ENCODE measurements around the gene FOXJ3. TPM values are rescaled to one million over a fixed set of nuclear protein-coding genes. Genes with fewer than 3 reads are reported as not detected.

The FOXJ3 gene
- total and polyA plus RNA-seq, 8 donors: 6.8 to 25.5 (median 20.2) TPM

DNA sequence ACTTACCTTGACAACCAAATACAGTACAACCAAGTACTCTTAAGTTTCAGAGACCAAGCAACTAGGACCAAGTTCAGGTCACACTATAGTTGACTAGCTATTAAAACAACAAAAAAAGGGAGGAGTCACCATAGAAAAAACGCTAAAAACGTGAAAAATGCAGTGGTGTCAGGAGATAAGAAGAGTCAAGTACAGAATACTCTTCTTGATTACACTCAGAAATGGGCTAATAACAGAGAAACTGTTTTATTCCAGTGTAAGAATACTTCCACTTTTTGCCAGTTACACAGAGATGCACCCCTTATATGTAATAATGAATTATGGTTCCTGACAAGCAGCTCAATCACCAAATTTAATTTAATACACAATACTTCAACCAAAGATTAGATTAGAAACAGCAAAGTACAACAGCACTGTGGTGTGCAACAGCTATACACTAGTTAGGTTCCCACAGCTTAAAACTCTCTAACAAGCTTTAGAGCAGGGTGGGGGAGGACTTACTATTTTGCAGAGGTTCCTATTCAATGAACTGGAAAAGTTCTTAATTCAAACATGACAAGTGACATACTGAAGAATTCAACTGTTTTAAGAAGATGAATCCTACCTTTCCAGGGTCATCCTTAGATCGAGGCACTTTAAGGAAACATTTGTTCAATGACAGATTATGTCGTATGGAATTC lies 70.4 kb downstream of the FOXJ3 start:
- FAIRE-seq: no peak
- Histone ChIP-seq H3K4me1 (peaks cover 4 to 21% (median 21%) of the 10 kb centered on the region in 3 donors), H3K4me3 (no peak overlapping the region), H3K36me3 (no peaks in the 10 kb centered on the region), H3K27me3 (no peaks in the 10 kb centered on the region), H3K27ac (no peak overlapping the region), H3K9me3 (no peaks in the 10 kb centered on the region)
- TF ChIP-seq, protein P1, sequence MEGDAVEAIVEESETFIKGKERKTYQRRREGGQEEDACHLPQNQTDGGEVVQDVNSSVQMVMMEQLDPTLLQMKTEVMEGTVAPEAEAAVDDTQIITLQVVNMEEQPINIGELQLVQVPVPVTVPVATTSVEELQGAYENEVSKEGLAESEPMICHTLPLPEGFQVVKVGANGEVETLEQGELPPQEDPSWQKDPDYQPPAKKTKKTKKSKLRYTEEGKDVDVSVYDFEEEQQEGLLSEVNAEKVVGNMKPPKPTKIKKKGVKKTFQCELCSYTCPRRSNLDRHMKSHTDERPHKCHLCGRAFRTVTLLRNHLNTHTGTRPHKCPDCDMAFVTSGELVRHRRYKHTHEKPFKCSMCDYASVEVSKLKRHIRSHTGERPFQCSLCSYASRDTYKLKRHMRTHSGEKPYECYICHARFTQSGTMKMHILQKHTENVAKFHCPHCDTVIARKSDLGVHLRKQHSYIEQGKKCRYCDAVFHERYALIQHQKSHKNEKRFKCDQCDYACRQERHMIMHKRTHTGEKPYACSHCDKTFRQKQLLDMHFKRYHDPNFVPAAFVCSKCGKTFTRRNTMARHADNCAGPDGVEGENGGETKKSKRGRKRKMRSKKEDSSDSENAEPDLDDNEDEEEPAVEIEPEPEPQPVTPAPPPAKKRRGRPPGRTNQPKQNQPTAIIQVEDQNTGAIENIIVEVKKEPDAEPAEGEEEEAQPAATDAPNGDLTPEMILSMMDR (IDR thresholded peaks at IDR 0.05): no peak
- DNase-seq: no peak
- ATAC-seq: no peak
- intact Hi-C loops (cut with DNase I): no loop called here
- 67 to 71% methylated on average over 4 of the region's 4 CpGs for WGBS, 2 donors

DNA sequence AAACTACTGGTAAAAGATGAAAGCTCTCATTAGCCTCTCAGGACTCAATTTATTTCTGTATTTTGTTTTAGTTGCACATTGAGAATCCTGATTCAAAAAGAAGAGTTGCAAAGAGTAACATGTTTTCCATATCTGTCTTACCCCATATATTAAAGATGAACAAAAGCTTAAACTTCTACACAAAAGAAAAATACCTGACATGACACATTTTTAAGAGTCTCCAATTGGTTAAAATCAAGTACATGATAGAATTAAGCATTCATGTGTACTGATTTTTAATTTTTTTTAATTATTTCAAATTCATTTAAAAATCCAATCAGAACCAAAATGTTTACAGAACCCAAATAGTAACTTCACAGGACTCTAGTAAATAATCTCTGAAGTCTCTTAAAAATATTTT lies 72.0 kb downstream of the FOXJ3 start:
- peaks cover 10 to 35% (median 31%) of the 10 kb centered on the region in 3 donors for H3K4me1 ChIP-seq
- H3K9me3 ChIP-seq: no peaks in the 10 kb centered on the region
- intact Hi-C loops (cut with DNase I): no loop called here
- H3K36me3 ChIP-seq: no peaks in the 10 kb centered on the region
- FAIRE-seq (no peak), ATAC-seq (no peak), DNase-seq (no peak)
- no peak overlapping the region for H3K4me3 ChIP-seq
- TF ChIP-seq, protein P1 (IDR thresholded peaks at IDR 0.05): no peak
- H3K27me3 ChIP-seq: no peaks in the 10 kb centered on the region
- H3K27ac ChIP-seq: no peak overlapping the region

DNA sequence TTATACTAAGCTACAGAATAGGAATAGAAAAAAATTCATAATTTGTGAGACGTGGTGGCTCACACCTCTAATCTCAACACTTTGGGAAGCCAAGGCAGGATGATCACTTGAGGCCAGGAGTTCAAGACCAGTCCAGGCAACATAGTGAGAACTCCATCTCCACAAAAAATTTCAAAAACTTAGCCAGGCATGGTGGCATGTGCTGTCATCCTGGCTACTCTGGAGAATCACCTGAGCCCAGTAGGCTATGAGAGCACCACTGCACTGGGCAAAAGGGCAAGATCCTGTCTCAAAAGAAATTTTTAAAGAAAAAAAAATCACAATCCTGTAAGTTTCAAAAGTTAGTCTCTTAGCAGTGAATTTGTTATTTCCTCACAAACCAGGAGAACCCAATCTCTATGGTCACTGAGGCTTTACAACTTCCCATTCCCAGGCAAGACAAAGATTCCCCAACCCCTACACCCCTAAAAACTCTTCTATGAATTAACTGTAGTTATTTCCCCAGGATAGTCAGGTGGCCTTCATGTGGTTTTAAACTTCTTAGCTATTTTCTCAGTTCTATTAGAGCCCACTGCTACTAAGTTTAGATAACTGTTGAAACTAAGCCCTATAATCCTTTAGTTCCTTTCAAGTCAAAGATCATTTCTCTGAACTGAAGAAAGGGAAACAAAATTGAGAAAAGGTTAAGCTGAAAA lies 74.5 kb downstream of the FOXJ3 start:
- no peaks in the 10 kb centered on the region for H3K36me3 ChIP-seq
- H3K27me3 ChIP-seq: no peaks in the 10 kb centered on the region
- peaks cover 10 to 25% (median 17%) of the 10 kb centered on the region in 3 donors for H3K4me1 ChIP-seq
- no peak for ATAC-seq
- no peaks in the 10 kb centered on the region for H3K9me3 ChIP-seq
- 97 to 100% methylated on average over 1 of the region's 1 CpG for WGBS, 2 donors
- TF ChIP-seq, protein P1 (IDR thresholded peaks at IDR 0.05): no peak
- H3K4me3 ChIP-seq: no peak overlapping the region
- H3K27ac ChIP-seq: no peak overlapping the region
- no peak for FAIRE-seq
- intact Hi-C loops (cut with DNase I): no loop called here
- no peak for DNase-seq

DNA sequence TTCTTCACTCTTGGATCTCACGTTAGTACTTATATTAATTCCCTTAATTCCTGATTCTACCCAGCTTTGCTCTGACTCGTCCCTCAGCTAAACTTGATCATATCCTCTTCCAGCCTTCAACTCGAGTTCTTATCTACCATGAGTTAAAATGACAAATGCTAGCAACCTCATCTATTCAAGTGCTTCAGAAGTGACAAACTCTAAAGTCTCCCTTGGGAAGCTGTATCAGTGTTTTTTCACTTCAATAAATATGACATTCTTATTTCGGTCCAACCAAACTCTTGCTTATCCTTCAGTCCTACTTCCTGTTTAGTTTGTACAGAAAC lies 75.3 kb downstream of the FOXJ3 start:
- Histone ChIP-seq H3K27ac (peak overlapping the region in 1 of 4 donors; percentile 4), H3K4me1 (peaks cover 10 to 25% (median 17%) of the 10 kb centered on the region in 3 donors), H3K27me3 (no peaks in the 10 kb centered on the region), H3K36me3 (no peaks in the 10 kb centered on the region), H3K4me3 (no peak overlapping the region), H3K9me3 (no peaks in the 10 kb centered on the region)
- DNase-seq (no peak), ATAC-seq (peak in 2 of 4 donors; percentile 11 to 35), FAIRE-seq (no peak)
- TF ChIP-seq, protein P1 (IDR thresholded peaks at IDR 0.05): no peak
- intact Hi-C loops (cut with DNase I): no loop called here
- 16 to 19% methylated on average over 4 of the region's 4 CpGs for WGBS, 2 donors
